IMR-90 (cell line): ENCODE measurements around the gene DDX31. TPM values are rescaled to one million over a fixed set of nuclear protein-coding genes. Genes with fewer than 3 reads are reported as not detected.

ENCODE experiments used
- ATAC-seq: fragments of 200-7000 bp; cut with Tn5 transposase; 2 replicates; pipeline ENCODE4 v1.9.1; 2020; ENCODE audit warnings: low read depth, mild to moderate bottlenecking, moderate library complexity
- BruUV-seq: library from RNA; stranded (reverse); fragments of 400-500 nt; replicated peaks from 2 replicates; lab custom pipeline; 2021; lab: Mats Ljungman, UMichigan
- CTCF ChIA-PET: fragments of 300-600 bp; formaldehyde crosslinking; extraction: SDS; loops from one replicate; lab custom pipeline; 2021; ENCODE audit warnings: antibody characterized with exemption; lab: Yijun Ruan, JAX
- POLR2A ChIA-PET: fragments of 300-600 bp; sonication (Branson Sonifier 250); formaldehyde crosslinking; loops from one replicate; lab custom pipeline; 2022; ENCODE audit warnings: antibody characterized with exemption; ENCODE audit not compliant: unreplicated experiment; lab: Charles Lee
- DNase-seq: peaks from one replicate; pipeline ENCODE4 v3.0.0; 2013
- H2AFZ ChIP-seq: replicated peaks from 2 replicates; pipeline ENCODE3; 2013; ENCODE audit warnings: low read length, mild to moderate bottlenecking; ENCODE audit not compliant: poor library complexity
- H2AK5ac ChIP-seq: 2 replicates; pipeline ENCODE4 v1.6.1; 2013; ENCODE audit warnings: low read depth, low read length, inconsistent platforms
- H2AK9ac ChIP-seq: replicated peaks from 2 replicates; pipeline ENCODE3; 2013; ENCODE audit warnings: mild to moderate bottlenecking, low read depth, low read length, moderate library complexity; ENCODE audit not compliant: poor library complexity
- H2BK120ac ChIP-seq: 2 replicates; pipeline ENCODE4 v1.6.1; 2013; ENCODE audit warnings: low read depth, low read length, inconsistent platforms
- H2BK15ac ChIP-seq: 3 replicates; pipeline ENCODE4 v1.6.1; 2013; ENCODE audit warnings: low read depth, low read length, inconsistent platforms
- H2BK20ac ChIP-seq: 2 replicates; pipeline ENCODE4 v1.6.1; 2013; ENCODE audit warnings: low read depth, mild to moderate bottlenecking, inconsistent platforms, low read length, moderate library complexity
- H2BK5ac ChIP-seq: 2 replicates; pipeline ENCODE4 v1.6.1; 2013; ENCODE audit warnings: mild to moderate bottlenecking, low read depth, low read length, inconsistent platforms; ENCODE audit not compliant: poor library complexity, severe bottlenecking
- H3K14ac ChIP-seq: replicated peaks from 2 replicates; pipeline ENCODE4 v1.6.1; 2013; ENCODE audit warnings: low read depth, low read length, inconsistent platforms
- H3K18ac ChIP-seq: 2 replicates; pipeline ENCODE4 v1.6.1; 2013; ENCODE audit warnings: low read depth, low read length, control low read depth
- H3K23ac ChIP-seq: 2 replicates; pipeline ENCODE4 v1.6.1; 2013; ENCODE audit warnings: low read depth, low read length, inconsistent platforms
- H3K27ac ChIP-seq: 2 replicates; pipeline ENCODE4 v1.5.1; 2013; ENCODE audit warnings: mild to moderate bottlenecking, control low read depth, low read length; ENCODE audit not compliant: insufficient read depth
- H3K27me3 ChIP-seq: 2 replicates; pipeline ENCODE4 v1.6.1; 2013; ENCODE audit warnings: low read length; ENCODE audit not compliant: control insufficient read depth, insufficient read depth
- H3K36me3 ChIP-seq: 2 replicates; pipeline ENCODE4 v1.6.1; 2013; ENCODE audit warnings: low read length, mixed read lengths; ENCODE audit not compliant: control insufficient read depth, insufficient read depth
- H3K4ac ChIP-seq: 2 replicates; pipeline ENCODE4 v1.6.1; 2013; ENCODE audit warnings: low read depth, low read length, inconsistent platforms
- H3K4me1 ChIP-seq: 2 replicates; pipeline ENCODE4 v1.6.1; 2013; ENCODE audit warnings: low read length, mixed read lengths; ENCODE audit not compliant: control insufficient read depth, insufficient read depth
- H3K4me2 ChIP-seq: 2 replicates; pipeline ENCODE4 v1.6.1; 2013; ENCODE audit warnings: low read depth, mild to moderate bottlenecking, control low read depth, low read length, moderate library complexity
- H3K4me3 ChIP-seq: 2 replicates; pipeline ENCODE4 v1.5.1; 2013; ENCODE audit warnings: low read depth, mild to moderate bottlenecking, control low read depth, low read length, moderate library complexity; ENCODE audit not compliant: insufficient read depth
- H3K56ac ChIP-seq: 2 replicates; pipeline ENCODE4 v1.6.1; 2013; ENCODE audit warnings: low read length, inconsistent platforms; ENCODE audit not compliant: insufficient read depth; ENCODE audit errors: extremely low read depth
- H3K79me1 ChIP-seq, 2 experiments: 2 replicates each; pipeline ENCODE4 v1.6.1; 2013; ENCODE audit warnings: low read length in 2 of 2, inconsistent platforms in 1 of 2, low read depth in 1 of 2
- H3K9ac ChIP-seq: 2 replicates; pipeline ENCODE4 v1.6.1; 2013; ENCODE audit warnings: low read depth, low read length, control low read depth
- H3K9me1 ChIP-seq: 2 replicates; pipeline ENCODE4 v1.6.1; 2013; ENCODE audit warnings: low read length, inconsistent platforms; ENCODE audit not compliant: insufficient read depth
- H3K9me3 ChIP-seq: 2 replicates; pipeline ENCODE4 v1.6.1; 2013; ENCODE audit warnings: low read length; ENCODE audit not compliant: control insufficient read depth, insufficient read depth
- H4K20me1 ChIP-seq: 2 replicates; pipeline ENCODE4 v1.6.1; 2013; ENCODE audit warnings: low read length, inconsistent platforms; ENCODE audit not compliant: insufficient read depth
- H4K5ac ChIP-seq: 2 replicates; pipeline ENCODE4 v1.6.1; 2013; ENCODE audit warnings: mild to moderate bottlenecking, low read depth, low read length, control low read depth
- H4K8ac ChIP-seq, 2 experiments: 2 replicates each; pipeline ENCODE4 v1.6.1; 2013; ENCODE audit warnings: low read depth in 2 of 2, low read length in 2 of 2, control low read depth in 1 of 2, inconsistent platforms in 1 of 2
- H4K91ac ChIP-seq: 2 replicates; pipeline ENCODE4 v1.6.1; 2013; ENCODE audit warnings: low read depth, low read length, inconsistent platforms; ENCODE audit not compliant: insufficient read depth
- ELK1 ChIP-seq: fragments of 150-350 bp; IDR thresholded peaks from 2 replicates; pipeline ENCODE4 v1.6.1; 2016; ENCODE audit warnings: low read depth, mild to moderate bottlenecking, low read length, moderate library complexity, borderline replicate concordance
- MAZ ChIP-seq: IDR thresholded peaks from 2 replicates; pipeline ENCODE4 v1.6.1; 2012; ENCODE audit warnings: low read depth, mild to moderate bottlenecking, low read length, improper control_type of control experiment, moderate library complexity, borderline replicate concordance
- MXI1 ChIP-seq: IDR thresholded peaks from 2 replicates; pipeline ENCODE4 v1.6.1; 2012; ENCODE audit warnings: low read depth, mild to moderate bottlenecking, low read length, moderate library complexity, borderline replicate concordance
- NFE2L2 ChIP-seq: fragments of 150-350 bp; IDR thresholded peaks from 2 replicates; pipeline ENCODE4 v1.6.1; 2016; ENCODE audit warnings: low read depth, mild to moderate bottlenecking, low read length
- RCOR1 ChIP-seq: IDR thresholded peaks from 2 replicates; pipeline ENCODE4 v1.6.1; 2012; ENCODE audit warnings: mild to moderate bottlenecking, low read length, improper control_type of control experiment; ENCODE audit not compliant: insufficient replicate concordance
- RFX5 ChIP-seq: IDR thresholded peaks from 2 replicates; pipeline ENCODE4 v1.8.0; 2012; ENCODE audit warnings: low read depth, mild to moderate bottlenecking, low read length, moderate library complexity
- WGBS, 2 experiments: methylation state at CpG; one replicate each; pipeline versions ENCODE4 v1.1.5 to v1.1.7; 2013; ENCODE audit warnings: missing lambda C conversion rate in 2 of 2; ENCODE audit not compliant: insufficient read length in 1 of 2; ENCODE audit errors: extremely low coverage in 2 of 2; 5-methylcytosine and 5-hydroxymethylcytosine counted together
- dilution Hi-C: fragments of 300-500 bp; cut with HindIII; formaldehyde crosslinking; loops from one replicate; pipeline ENCODE4 v1.14.3; 2018; ENCODE audit warnings: low sequenced_read_pairs; ENCODE audit not compliant: unreplicated experiment
- in situ Hi-C: fragments of 300-500 bp; cut with MboI; formaldehyde crosslinking; loops from 3 replicates; pipeline ENCODE4 v1.14.3; 2019; ENCODE audit warnings: low sequenced_read_pairs, inconsistent platforms, mixed read lengths
- intact Hi-C: fragments of 100-400 bp; cut with micrococcal nuclease; formaldehyde crosslinking; loops from 2 replicates; pipeline ENCODE4 v1.10.0; 2022
- polyA plus RNA-seq, 3 experiments: library from polyadenylated mRNA; depleted of rRNA; stranded (reverse); fragments of >200 nt; gene quantifications; 2 replicates each; pipeline ENCODE4 v1.2.3, GENCODE V29; 2012; ENCODE audit warnings: low replicate concordance in 1 of 3
- total RNA-seq: library from RNA; depleted of rRNA; stranded (reverse); fragments of >200 nt; gene quantifications from 2 replicates; pipeline ENCODE4 v1.2.3, GENCODE V29; 2012
- TF ChIP-seq, protein P1 (sequence below): fragments of 150-350 bp; IDR thresholded peaks from 2 replicates; pipeline ENCODE4 v1.6.1; 2017; ENCODE audit warnings: mild to moderate bottlenecking, antibody characterized with exemption, low read length, low read depth

The DDX31 gene
- total and polyA plus RNA-seq, 2 of the 4 experiments (the other 2 are of a cell fraction), result 10.7 to 14.0 TPM

GRCh38 chr9:132627594-132627993, 42.2 kb downstream of the DDX31 start:
- 98% methylated on average over 7 of the region's 11 CpGs; no CpG with 5 or more reads in 1 of the 2 experiments for WGBS, 2 experiments

More at GRCh38 chr9:132627594-132627993, 42.2 kb downstream of the DDX31 start:
- Histone ChIP-seq H2AK5ac (no peak overlapping the region), H4K91ac (no peak overlapping the region), H2BK120ac (no peak overlapping the region), H3K27me3 (no peaks in the 10 kb centered on the region), H2BK20ac (no peak overlapping the region), H3K9me3 (no peaks in the 10 kb centered on the region), H3K36me3 (peaks cover 30% of the 10 kb centered on the region), H2BK5ac (no peak overlapping the region), H3K18ac (no peak overlapping the region), H3K23ac (no peak overlapping the region), H3K9me1 (peaks cover 10% of the 10 kb centered on the region; the same call in 1 of the 2 replicates), H3K9ac (no peak overlapping the region), H2AFZ (no peak overlapping the region), H4K20me1 (peaks cover 23% of the 10 kb centered on the region; the same call in 1 of the 2 replicates), H3K4me3 (no peak overlapping the region), H3K27ac (no peak overlapping the region), H3K4ac (no peak overlapping the region), H3K4me1 (0 out of 2 replicates have a peak, but pooled peaks cover 3% of the 10 kb centered on the region), H4K8ac (no peak overlapping the region), H3K4me2 (no peak overlapping the region), H4K5ac (no peak overlapping the region), H2AK9ac (no peak overlapping the region), H3K14ac (no peak overlapping the region), H3K56ac (no peak overlapping the region), H2BK15ac (no peak overlapping the region), H3K79me1 (no peaks in the 10 kb centered on the region; a peak in 1 of 4 replicates)
- POLR2A ChIA-PET, result no interaction called here
- DNase-seq (no peak), ATAC-seq (no peak)
- CTCF ChIA-PET, result no interaction called here
- intact Hi-C loops (no loop called here), dilution Hi-C loops (no loop called here), in situ Hi-C loops (no loop called here)
- no peak for TF ChIP-seq MAZ
- no peak for TF ChIP-seq RCOR1
- TF ChIP-seq MXI1, result no peak
- no peak for TF ChIP-seq ELK1
- no peak for TF ChIP-seq RFX5
- TF ChIP-seq NFE2L2, result no peak
- TF ChIP-seq, protein P1, sequence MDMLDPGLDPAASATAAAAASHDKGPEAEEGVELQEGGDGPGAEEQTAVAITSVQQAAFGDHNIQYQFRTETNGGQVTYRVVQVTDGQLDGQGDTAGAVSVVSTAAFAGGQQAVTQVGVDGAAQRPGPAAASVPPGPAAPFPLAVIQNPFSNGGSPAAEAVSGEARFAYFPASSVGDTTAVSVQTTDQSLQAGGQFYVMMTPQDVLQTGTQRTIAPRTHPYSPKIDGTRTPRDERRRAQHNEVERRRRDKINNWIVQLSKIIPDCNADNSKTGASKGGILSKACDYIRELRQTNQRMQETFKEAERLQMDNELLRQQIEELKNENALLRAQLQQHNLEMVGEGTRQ, result no peak
- BruUV-seq, result no TSS peak
